WTC11 (cell line): Measurements from ENCODE around the gene SPATS2. TPM values are rescaled to one million over a fixed set of nuclear protein-coding genes. Genes with fewer than 3 reads are reported as not detected.
A peak's percentile ranks its signal among the peaks of the same experiment; 100 is the strongest.

Source experiments
- ATAC-seq: fragments of 200-7000 bp; cut with Tn5 transposase; 2 replicates; pipeline ENCODE4 v1.10.0; 2021; ENCODE audit warnings: mild to moderate bottlenecking, moderate library complexity
- CTCF ChIA-PET: fragments of 300-600 bp; sonication (Branson Sonifier 250); formaldehyde crosslinking; loops from one replicate; lab custom pipeline; 2021; ENCODE audit warnings: antibody characterized with exemption; lab: Charles Lee
- POLR2A ChIA-PET: fragments of 350-600 bp; sonication (Branson Sonifier 250); formaldehyde crosslinking; loops from one replicate; lab custom pipeline; 2021; ENCODE audit warnings: antibody characterized with exemption; lab: Charles Lee
- DNase-seq: peaks from one replicate; pipeline ENCODE4 v3.0.0; 2021; ENCODE audit warnings: low spot score
- H3K27ac Mint-ChIP-seq: 2 replicates; pipeline ENCODE4 v1.8.0; 2021; ENCODE audit warnings: mixed read lengths
- H3K27me3 Mint-ChIP-seq: 2 replicates; pipeline ENCODE4 v1.8.0; 2021; ENCODE audit warnings: low read depth, mild to moderate bottlenecking, moderate library complexity, mixed read lengths
- H3K36me3 Mint-ChIP-seq: 2 replicates; pipeline ENCODE4 v1.8.0; 2021; ENCODE audit warnings: mixed read lengths
- H3K4me1 Mint-ChIP-seq: 2 replicates; pipeline ENCODE4 v1.8.0; 2022; ENCODE audit warnings: mixed read lengths
- H3K4me3 Mint-ChIP-seq: 2 replicates; pipeline ENCODE4 v1.8.0; 2021; ENCODE audit warnings: mild to moderate bottlenecking, moderate library complexity, mixed read lengths
- H3K9me3 Mint-ChIP-seq: 2 replicates; pipeline ENCODE4 v1.8.0; 2021; ENCODE audit warnings: mixed read lengths
- AR ChIP-seq: fragments of 250-450 bp; sonication (Bioruptor Pico); IDR thresholded peaks from 2 replicates; pipeline ENCODE4 v1.9.0; 2021; ENCODE audit warnings: mild to moderate bottlenecking
- ATF1 ChIP-seq: sonication (generic); formaldehyde crosslinking; IDR thresholded peaks from 2 replicates; pipeline ENCODE4 v1.8.1; 2023; ENCODE audit warnings: mild to moderate bottlenecking, moderate library complexity, missing genetic modification reagents
- CDX4 ChIP-seq: fragments of 250-450 bp; sonication (Bioruptor Pico); IDR thresholded peaks from 2 replicates; pipeline ENCODE4 v1.9.0; 2021; ENCODE audit warnings: moderate library complexity, mild to moderate bottlenecking, inconsistent platforms, borderline replicate concordance
- CTCF ChIP-seq: fragments of 200-600 bp; IDR thresholded peaks from 2 replicates; pipeline ENCODE4 v1.8.0; 2022; ENCODE audit warnings: antibody characterized with exemption
- EMX1 ChIP-seq: fragments of 250-450 bp; sonication (Bioruptor Pico); IDR thresholded peaks from 2 replicates; pipeline ENCODE4 v1.8.0; 2021; ENCODE audit warnings: mild to moderate bottlenecking
- FOXP1 ChIP-seq: sonication (generic); formaldehyde crosslinking; IDR thresholded peaks from 2 replicates; pipeline ENCODE4 v1.8.0; 2022; ENCODE audit warnings: missing genetic modification reagents, mild to moderate bottlenecking, moderate library complexity, borderline replicate concordance
- OVOL2 ChIP-seq: fragments of 250-450 bp; sonication (Bioruptor Pico); IDR thresholded peaks from 2 replicates; pipeline ENCODE4 v1.9.0; 2021; ENCODE audit warnings: mild to moderate bottlenecking, borderline replicate concordance
- PREB ChIP-seq: sonication (generic); formaldehyde crosslinking; IDR thresholded peaks from 2 replicates; pipeline ENCODE4 v1.8.1; 2022; ENCODE audit warnings: mild to moderate bottlenecking, missing genetic modification reagents, moderate library complexity, borderline replicate concordance
- PRRX2 ChIP-seq: fragments of 250-450 bp; sonication (Bioruptor Pico); IDR thresholded peaks from 2 replicates; pipeline ENCODE4 v1.8.0; 2021; ENCODE audit warnings: mild to moderate bottlenecking
- SOX15 ChIP-seq: fragments of 250-450 bp; sonication (Bioruptor Pico); IDR thresholded peaks from 2 replicates; pipeline ENCODE4 v1.9.0; 2021; ENCODE audit warnings: mild to moderate bottlenecking
- SP1 ChIP-seq: sonication (generic); formaldehyde crosslinking; conservative IDR thresholded peaks from 2 replicates; pipeline ENCODE4 v1.8.1; 2022; ENCODE audit warnings: missing genetic modification reagents
- TEAD4 ChIP-seq: sonication (generic); formaldehyde crosslinking; IDR thresholded peaks from 2 replicates; pipeline ENCODE4 v1.8.0; 2022; ENCODE audit warnings: mild to moderate bottlenecking, missing genetic modification reagents
- USF1 ChIP-seq: sonication (generic); formaldehyde crosslinking; IDR thresholded peaks from 2 replicates; pipeline ENCODE4 v1.8.0; 2022; ENCODE audit warnings: mild to moderate bottlenecking, missing genetic modification reagents
- ZBTB21 ChIP-seq: sonication (generic); formaldehyde crosslinking; IDR thresholded peaks from 2 replicates; pipeline ENCODE4 v1.8.1; 2023; ENCODE audit warnings: mild to moderate bottlenecking, missing genetic modification reagents, borderline replicate concordance
- ZNF396 ChIP-seq: fragments of 250-450 bp; sonication (Bioruptor Pico); IDR thresholded peaks from 2 replicates; pipeline ENCODE4 v1.8.0; 2021; ENCODE audit warnings: mild to moderate bottlenecking, moderate library complexity, borderline replicate concordance
- total RNA-seq: library from RNA; stranded (reverse); gene quantifications from 3 replicates; pipeline ENCODE4 v1.2.3, GENCODE V29; 2021
- TF ChIP-seq, protein P1 (sequence below): sonication (generic); formaldehyde crosslinking; IDR thresholded peaks from 2 replicates; pipeline ENCODE4 v1.8.1; 2023; ENCODE audit warnings: mild to moderate bottlenecking, missing genetic modification reagents, borderline replicate concordance

SPATS2 gene
- total RNA-seq, 1 experiment from 2014 or later: 25.9 TPM

GRCh38 chr12:49347311-49348193, 19.7 kb upstream of the SPATS2 start (continued):
- TF ChIP-seq CTCF (peak; percentile 97), TEAD4 (CRISPR knock-in tag) (no peak), AR (CRISPR knock-in tag) (no peak), ZNF396 (CRISPR knock-in tag) (no peak), SP1 (CRISPR knock-in tag) (0 out of 2 replicates have a peak, but pooled peaks have one; percentile 36)
- TF ChIP-seq, protein P1, sequence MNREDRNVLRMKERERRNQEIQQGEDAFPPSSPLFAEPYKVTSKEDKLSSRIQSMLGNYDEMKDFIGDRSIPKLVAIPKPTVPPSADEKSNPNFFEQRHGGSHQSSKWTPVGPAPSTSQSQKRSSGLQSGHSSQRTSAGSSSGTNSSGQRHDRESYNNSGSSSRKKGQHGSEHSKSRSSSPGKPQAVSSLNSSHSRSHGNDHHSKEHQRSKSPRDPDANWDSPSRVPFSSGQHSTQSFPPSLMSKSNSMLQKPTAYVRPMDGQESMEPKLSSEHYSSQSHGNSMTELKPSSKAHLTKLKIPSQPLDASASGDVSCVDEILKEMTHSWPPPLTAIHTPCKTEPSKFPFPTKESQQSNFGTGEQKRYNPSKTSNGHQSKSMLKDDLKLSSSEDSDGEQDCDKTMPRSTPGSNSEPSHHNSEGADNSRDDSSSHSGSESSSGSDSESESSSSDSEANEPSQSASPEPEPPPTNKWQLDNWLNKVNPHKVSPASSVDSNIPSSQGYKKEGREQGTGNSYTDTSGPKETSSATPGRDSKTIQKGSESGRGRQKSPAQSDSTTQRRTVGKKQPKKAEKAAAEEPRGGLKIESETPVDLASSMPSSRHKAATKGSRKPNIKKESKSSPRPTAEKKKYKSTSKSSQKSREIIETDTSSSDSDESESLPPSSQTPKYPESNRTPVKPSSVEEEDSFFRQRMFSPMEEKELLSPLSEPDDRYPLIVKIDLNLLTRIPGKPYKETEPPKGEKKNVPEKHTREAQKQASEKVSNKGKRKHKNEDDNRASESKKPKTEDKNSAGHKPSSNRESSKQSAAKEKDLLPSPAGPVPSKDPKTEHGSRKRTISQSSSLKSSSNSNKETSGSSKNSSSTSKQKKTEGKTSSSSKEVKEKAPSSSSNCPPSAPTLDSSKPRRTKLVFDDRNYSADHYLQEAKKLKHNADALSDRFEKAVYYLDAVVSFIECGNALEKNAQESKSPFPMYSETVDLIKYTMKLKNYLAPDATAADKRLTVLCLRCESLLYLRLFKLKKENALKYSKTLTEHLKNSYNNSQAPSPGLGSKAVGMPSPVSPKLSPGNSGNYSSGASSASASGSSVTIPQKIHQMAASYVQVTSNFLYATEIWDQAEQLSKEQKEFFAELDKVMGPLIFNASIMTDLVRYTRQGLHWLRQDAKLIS: no peak

DNA sequence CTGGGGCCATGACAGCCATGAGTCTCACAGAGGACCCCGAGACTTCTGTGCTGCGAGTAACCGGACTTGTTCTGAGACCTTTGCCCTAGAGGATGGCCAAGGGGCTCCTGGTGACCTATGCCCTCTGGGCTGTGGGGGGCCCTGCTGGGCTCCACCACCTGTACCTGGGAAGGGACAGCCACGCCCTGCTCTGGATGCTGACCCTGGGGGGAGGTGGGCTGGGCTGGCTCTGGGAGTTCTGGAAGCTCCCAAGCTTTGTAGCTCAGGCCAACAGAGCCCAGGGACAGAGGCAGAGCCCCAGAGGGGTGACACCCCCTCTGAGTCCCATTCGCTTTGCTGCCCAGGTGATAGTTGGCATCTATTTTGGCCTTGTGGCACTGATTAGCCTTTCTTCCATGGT, 18.5 kb upstream of the SPATS2 start:
- Mint-ChIP-seq H3K27me3 (peaks cover 75% of the 10 kb centered on the region), H3K4me3 (no peak overlapping the region), H3K36me3 (no peaks in the 10 kb centered on the region), H3K27ac (no peak overlapping the region), H3K4me1 (peaks cover 19% of the 10 kb centered on the region), H3K9me3 (no peaks in the 10 kb centered on the region)
- ChIA-PET POLR2A (no interaction called here), CTCF (interaction anchor here (0.9 to 6.5 kb wide), 8 partner anchors 9 to 361 kb away, joined by 3 to 169 read pairs (median 40); partner anchors contain the start of genes C1QL4 and SPATS2)
- TF ChIP-seq CDX4 (CRISPR knock-in tag) (no peak), PRRX2 (CRISPR knock-in tag) (no peak), OVOL2 (CRISPR knock-in tag) (no peak), PREB (no peak), EMX1 (CRISPR knock-in tag) (no peak), ZBTB21 (CRISPR knock-in tag) (no peak), SOX15 (CRISPR knock-in tag) (no peak), FOXP1 (CRISPR knock-in tag) (no peak), ATF1 (no peak), USF1 (CRISPR knock-in tag) (no peak)
- no peak for DNase-seq
- ATAC-seq: no peak
